Neural progenitor cell (in vitro differentiated cells): Measurements from ENCODE around the gene TFCP2L1. TPM values are rescaled to one million over a fixed set of nuclear protein-coding genes. Genes with fewer than 3 reads are reported as not detected.

Experiments
- DNase-seq: peaks from one replicate; pipeline ENCODE4 v3.0.0-alpha.2; 2016; ENCODE audit warnings: low spot score
- H2AFZ ChIP-seq: fragments of 200-600 bp; sonication (generic); replicated peaks from 2 replicates; pipeline ENCODE4 v1.6.1; 2016; ENCODE audit warnings: antibody characterized with exemption
- H3F3A ChIP-seq: fragments of 200-600 bp; sonication (generic); 2 replicates; pipeline ENCODE4 v1.6.1; 2016; ENCODE audit warnings: antibody characterized with exemption, low read depth
- H3K27ac ChIP-seq: fragments of 200-600 bp; sonication (generic); 2 replicates; pipeline ENCODE4 v1.5.1; 2016; ENCODE audit warnings: mild to moderate bottlenecking
- H3K27me3 ChIP-seq: fragments of 200-600 bp; sonication (generic); 2 replicates; pipeline ENCODE4 v1.6.1; 2016; ENCODE audit warnings: mild to moderate bottlenecking, moderate library complexity
- H3K36me3 ChIP-seq: fragments of 200-600 bp; sonication (generic); 2 replicates; pipeline ENCODE4 v1.5.1; 2016
- H3K4me1 ChIP-seq: fragments of 200-600 bp; sonication (generic); 2 replicates; pipeline ENCODE4 v1.6.1; 2016; ENCODE audit warnings: mixed run types
- H3K4me2 ChIP-seq: fragments of 200-600 bp; sonication (generic); 2 replicates; pipeline ENCODE4 v1.6.1; 2016
- H3K4me3 ChIP-seq: fragments of 200-600 bp; sonication (generic); 2 replicates; pipeline ENCODE4 v1.5.1; 2016
- H3K79me2 ChIP-seq: fragments of 200-600 bp; sonication (generic); 2 replicates; pipeline ENCODE4 v1.6.1; 2016; ENCODE audit warnings: low read depth
- H3K9ac ChIP-seq: fragments of 200-600 bp; sonication (generic); 2 replicates; pipeline ENCODE4 v1.6.1; 2016
- H3K9me3 ChIP-seq: fragments of 200-600 bp; sonication (generic); 2 replicates; pipeline ENCODE4 v1.5.1; 2016; ENCODE audit warnings: low read depth
- H4K20me1 ChIP-seq: fragments of 200-600 bp; sonication (generic); 2 replicates; pipeline ENCODE4 v1.6.1; 2016; ENCODE audit warnings: low read depth
- H3K27ac Mint-ChIP-seq: 3 replicates; pipeline ENCODE4 v1.8.0; 2021; ENCODE audit warnings: mixed read lengths
- H3K27me3 Mint-ChIP-seq: 2 replicates; pipeline ENCODE4 v1.8.0; 2022; ENCODE audit warnings: low read depth, mild to moderate bottlenecking, inconsistent platforms, moderate library complexity, mixed read lengths; ENCODE audit not compliant: insufficient read depth
- H3K36me3 Mint-ChIP-seq: 3 replicates; pipeline ENCODE4 v1.8.0; 2021; ENCODE audit warnings: mixed read lengths
- H3K4me1 Mint-ChIP-seq: 3 replicates; pipeline ENCODE4 v1.8.0; 2021; ENCODE audit warnings: mixed read lengths
- H3K4me3 Mint-ChIP-seq: 3 replicates; pipeline ENCODE4 v1.8.0; 2021; ENCODE audit warnings: mild to moderate bottlenecking, moderate library complexity, mixed read lengths
- H3K9me3 Mint-ChIP-seq: 3 replicates; pipeline ENCODE4 v1.8.0; 2020; ENCODE audit warnings: mixed read lengths
- CTCF ChIP-seq: fragments of 200-600 bp; sonication (generic); IDR thresholded peaks from 2 replicates; pipeline ENCODE4 v1.5.1; 2017; ENCODE audit warnings: antibody characterized with exemption, mild to moderate bottlenecking
- EZH2 ChIP-seq: fragments of 200-600 bp; sonication (generic); IDR thresholded peaks from 2 replicates; pipeline ENCODE4 v1.6.1; 2017; ENCODE audit warnings: antibody characterized with exemption, mild to moderate bottlenecking, moderate library complexity
- EZH2phosphoT487 ChIP-seq: fragments of 200-600 bp; sonication (generic); IDR thresholded peaks from 2 replicates; pipeline ENCODE4 v1.6.1; 2017; ENCODE audit warnings: antibody characterized with exemption
- total RNA-seq: library from RNA; depleted of rRNA; stranded (reverse); fragments of >200 nt; gene quantifications from 2 replicates; pipeline ENCODE4 v1.2.3, GENCODE V29; 2015; ENCODE audit warnings: low replicate concordance

Gene TFCP2L1
- total RNA-seq, 1 donor from 2014 or later = 0.04 TPM

GRCh38 chr2:121187982-121188411 lies 97.0 kb downstream of the TFCP2L1 start:
- H3K4me1 ChIP-seq = peaks cover 7% of the 10 kb centered on the region
- H2AFZ ChIP-seq = no peak overlapping the region
- no peak overlapping the region for H3K4me3 ChIP-seq
- no peak overlapping the region for H3K4me2 ChIP-seq
- H3K36me3 Mint-ChIP-seq = no peaks in the 10 kb centered on the region
- H3K27me3 ChIP-seq = no peaks in the 10 kb centered on the region
- peaks cover 9% of the 10 kb centered on the region for H3K4me1 Mint-ChIP-seq
- DNase-seq = no peak
- no peaks in the 10 kb centered on the region for H3K9me3 Mint-ChIP-seq
- no peak overlapping the region for H3K9ac ChIP-seq
- H3F3A ChIP-seq = no peaks in the 10 kb centered on the region
- no peaks in the 10 kb centered on the region for H3K9me3 ChIP-seq
- no peaks in the 10 kb centered on the region for H3K79me2 ChIP-seq
- TF ChIP-seq CTCF (no peak), EZH2 (no peak), EZH2phosphoT487 (no peak)
- no peaks in the 10 kb centered on the region for H3K36me3 ChIP-seq
- H3K27me3 Mint-ChIP-seq = peaks cover 2% of the 10 kb centered on the region
- no peak overlapping the region for H3K27ac ChIP-seq
- no peaks in the 10 kb centered on the region for H4K20me1 ChIP-seq
- no peak overlapping the region for H3K4me3 Mint-ChIP-seq
- no peak overlapping the region for H3K27ac Mint-ChIP-seq

GRCh38 chr2:121187351-121187981 lies 97.5 kb downstream of the TFCP2L1 start:
- peaks cover 9% of the 10 kb centered on the region for H3K4me1 Mint-ChIP-seq
- no peaks in the 10 kb centered on the region for H3K9me3 Mint-ChIP-seq
- Histone ChIP-seq H2AFZ (no peak overlapping the region), H3K27ac (no peak overlapping the region), H3K4me2 (no peak overlapping the region), H3K4me3 (no peak overlapping the region), H3K27me3 (no peaks in the 10 kb centered on the region), H3K4me1 (peaks cover 7% of the 10 kb centered on the region), H3F3A (no peaks in the 10 kb centered on the region), H3K79me2 (no peaks in the 10 kb centered on the region), H3K36me3 (no peaks in the 10 kb centered on the region), H3K9ac (no peak overlapping the region), H3K9me3 (no peaks in the 10 kb centered on the region), H4K20me1 (no peaks in the 10 kb centered on the region)
- no peak overlapping the region for H3K4me3 Mint-ChIP-seq
- TF ChIP-seq CTCF (no peak), EZH2 (no peak), EZH2phosphoT487 (no peak)
- no peaks in the 10 kb centered on the region for H3K36me3 Mint-ChIP-seq
- no peak overlapping the region for H3K27ac Mint-ChIP-seq
- DNase-seq = no peak
- peaks cover 2% of the 10 kb centered on the region for H3K27me3 Mint-ChIP-seq

- DNase-seq = no peak
- Histone ChIP-seq H3K4me3 (no peak overlapping the region), H3K9me3 (no peaks in the 10 kb centered on the region), H3F3A (no peaks in the 10 kb centered on the region), H3K36me3 (no peaks in the 10 kb centered on the region), H3K27me3 (no peaks in the 10 kb centered on the region), H4K20me1 (no peaks in the 10 kb centered on the region), H3K4me1 (peaks cover 7% of the 10 kb centered on the region), H3K27ac (no peak overlapping the region), H3K79me2 (no peaks in the 10 kb centered on the region), H3K4me2 (no peak overlapping the region), H2AFZ (no peak overlapping the region), H3K9ac (no peak overlapping the region)
- Mint-ChIP-seq H3K27me3 (peaks cover 2% of the 10 kb centered on the region), H3K36me3 (no peaks in the 10 kb centered on the region), H3K4me1 (peaks cover 9% of the 10 kb centered on the region), H3K4me3 (no peak overlapping the region), H3K9me3 (no peaks in the 10 kb centered on the region), H3K27ac (peak overlapping the region; percentile 72)
- no peak for TF ChIP-seq EZH2
- TF ChIP-seq CTCF = no peak
Observed at GRCh38 chr2:121186261-121186660, 98.7 kb downstream of the TFCP2L1 start.
